Sigmoid colon (tissue), 4 donors: Measurements from ENCODE around the gene SNCG.

Experiments
- POLR2A ChIP-seq, 2 donors: fragments of 450-650 bp; IDR thresholded peaks; one replicate each; pipeline ENCODE4 v1.6.1; 2016; ENCODE audit warnings: antibody characterized with exemption in 2 of 2, mild to moderate bottlenecking in 2 of 2, moderate library complexity in 2 of 2
- POLR2AphosphoS5 ChIP-seq, 4 donors: sonication (generic); formaldehyde crosslinking; IDR thresholded peaks; one replicate each; pipeline ENCODE4 v1.6.1; 2017; ENCODE audit warnings: antibody characterized with exemption in 4 of 4
- TF ChIP-seq, protein P1 (sequence below), 4 experiments: fragments of 450-650 bp in 3 of 4; fragments of 200-600 bp in 1 of 4; IDR thresholded peaks; one replicate each; pipeline ENCODE4 v1.5.1; 2016 to 2019; ENCODE audit warnings: antibody characterized with exemption in 4 of 4, mild to moderate bottlenecking in 3 of 4, moderate library complexity in 2 of 4

DNA sequence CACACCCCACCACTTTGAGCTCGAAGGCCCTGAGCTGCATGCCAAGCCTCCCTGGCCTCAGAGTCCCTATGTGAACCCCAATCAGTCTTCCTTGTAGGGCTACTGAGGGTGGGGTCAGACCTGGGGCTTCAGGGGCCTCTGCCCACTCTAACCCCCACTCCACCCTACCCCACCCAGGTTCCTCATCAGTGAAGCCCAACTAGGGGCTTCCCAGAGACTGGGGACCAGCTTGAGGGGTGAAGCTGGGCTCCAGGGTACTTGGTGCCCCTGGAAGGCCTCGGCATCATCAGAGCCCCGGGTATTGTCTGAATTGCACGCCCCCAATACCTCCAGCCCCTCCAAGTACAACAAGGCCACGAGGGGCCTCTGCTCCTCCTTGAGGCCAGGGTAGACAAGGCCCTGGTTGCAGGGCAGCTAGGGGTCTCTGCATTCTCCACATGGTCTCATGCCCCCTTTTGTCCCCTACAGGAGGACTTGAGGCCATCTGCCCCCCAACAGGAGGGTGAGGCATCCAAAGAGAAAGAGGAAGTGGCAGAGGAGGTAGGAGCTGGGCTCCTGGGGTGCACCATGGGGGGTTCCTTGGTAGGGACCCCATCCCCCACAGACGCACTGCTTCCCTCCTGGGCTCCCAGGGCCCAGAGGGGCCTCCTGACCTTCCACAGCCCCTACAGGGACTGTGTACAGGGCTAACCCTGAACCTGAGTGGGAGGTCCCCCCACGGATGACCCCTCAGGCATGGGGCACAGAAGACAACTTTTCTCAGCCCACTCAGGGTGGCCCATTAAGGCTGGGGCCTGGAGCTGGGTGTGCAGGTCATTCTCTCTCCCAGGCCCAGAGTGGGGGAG is 4.0 kb downstream of the SNCG start:
- TF ChIP-seq POLR2AphosphoS5 (IDR thresholded peaks at IDR 0.05) (no peak), POLR2A (IDR thresholded peaks at IDR 0.05) (no peak)
- TF ChIP-seq, protein P1, sequence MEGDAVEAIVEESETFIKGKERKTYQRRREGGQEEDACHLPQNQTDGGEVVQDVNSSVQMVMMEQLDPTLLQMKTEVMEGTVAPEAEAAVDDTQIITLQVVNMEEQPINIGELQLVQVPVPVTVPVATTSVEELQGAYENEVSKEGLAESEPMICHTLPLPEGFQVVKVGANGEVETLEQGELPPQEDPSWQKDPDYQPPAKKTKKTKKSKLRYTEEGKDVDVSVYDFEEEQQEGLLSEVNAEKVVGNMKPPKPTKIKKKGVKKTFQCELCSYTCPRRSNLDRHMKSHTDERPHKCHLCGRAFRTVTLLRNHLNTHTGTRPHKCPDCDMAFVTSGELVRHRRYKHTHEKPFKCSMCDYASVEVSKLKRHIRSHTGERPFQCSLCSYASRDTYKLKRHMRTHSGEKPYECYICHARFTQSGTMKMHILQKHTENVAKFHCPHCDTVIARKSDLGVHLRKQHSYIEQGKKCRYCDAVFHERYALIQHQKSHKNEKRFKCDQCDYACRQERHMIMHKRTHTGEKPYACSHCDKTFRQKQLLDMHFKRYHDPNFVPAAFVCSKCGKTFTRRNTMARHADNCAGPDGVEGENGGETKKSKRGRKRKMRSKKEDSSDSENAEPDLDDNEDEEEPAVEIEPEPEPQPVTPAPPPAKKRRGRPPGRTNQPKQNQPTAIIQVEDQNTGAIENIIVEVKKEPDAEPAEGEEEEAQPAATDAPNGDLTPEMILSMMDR (IDR thresholded peaks at IDR 0.05), result no peak
